NCI-H2107 treated with DMSO at 0.1 percent for 48 hours (cell line): ENCODE measurements around the gene ZSCAN12.
"Not testable (repeated sequence)": the region's sequence is repeated elsewhere in the genome, so short reads cannot be mapped to it uniquely, and the experiment has no call there.

Source experiments
- DNase-seq: peaks from one replicate; lab custom pipeline; 2025; ENCODE audit not compliant: unreplicated experiment; lab: John Stamatoyannopoulos, UW

Gene ZSCAN12

DNA sequence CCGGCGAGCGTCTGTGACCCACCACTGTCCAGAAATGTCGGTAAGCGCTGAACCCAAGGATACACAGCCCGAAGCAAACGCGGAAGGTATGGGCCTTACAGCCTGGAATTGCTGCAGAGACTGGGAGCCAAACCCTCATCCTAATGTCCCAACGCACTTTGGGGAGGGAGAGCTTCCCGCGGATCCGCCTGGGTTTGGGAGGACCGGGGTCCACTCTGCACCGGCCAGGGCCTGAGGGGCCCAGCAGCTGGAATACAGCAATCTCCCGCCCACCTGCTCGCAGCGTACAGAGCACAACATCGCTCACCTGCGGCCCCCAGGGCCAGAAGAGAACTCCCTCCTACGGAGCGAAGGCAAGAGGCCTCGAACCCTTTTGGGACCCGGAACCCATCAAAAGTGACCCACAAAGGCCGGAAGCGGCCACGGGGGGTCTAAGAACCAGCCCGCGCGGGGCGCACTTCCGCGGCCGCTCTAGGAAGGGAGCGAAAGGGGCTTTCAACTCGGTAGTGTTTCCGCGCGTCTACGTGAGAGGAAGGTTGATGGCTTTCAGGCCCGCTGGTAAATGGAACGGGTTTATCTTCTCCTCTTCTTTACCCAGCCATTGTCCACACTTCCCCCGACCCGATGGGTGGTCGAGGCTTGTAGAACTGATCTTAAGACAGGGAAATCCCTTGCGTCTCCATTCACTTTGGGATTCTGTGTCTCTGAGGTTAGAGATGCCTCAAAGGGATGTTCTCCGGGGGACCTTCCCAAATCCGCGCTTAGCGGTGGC is at the start of gene ZSCAN12:
Gene ZSCAN12, minus strand, starts transcription at position 398 of the 772 bp plus-strand sequence. CDS start 1,342 bp downstream, outside the sequence.
- peak; percentile 13 for DNase-seq

DNA sequence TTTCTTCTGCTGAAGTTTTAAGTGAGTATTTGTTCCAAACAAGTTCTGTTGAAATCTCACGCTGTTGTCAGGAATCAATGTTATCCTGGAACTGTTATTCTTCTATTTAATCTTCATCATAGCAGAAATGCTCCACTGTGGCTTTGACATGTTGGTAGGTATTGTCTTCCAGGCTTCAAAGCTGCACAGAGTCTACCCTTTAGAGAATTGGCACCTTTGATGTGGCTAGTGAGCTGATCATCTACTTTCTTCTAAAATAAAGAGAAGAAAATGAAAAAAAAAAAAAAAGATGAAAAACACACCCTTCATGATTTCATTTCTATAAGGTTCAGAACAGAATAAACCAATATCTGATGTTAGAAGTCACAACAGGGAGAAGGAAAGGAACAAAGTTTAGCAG is 49.5 kb upstream of the ZSCAN12 start:
- DNase-seq: no peak

GRCh38 chr6:28447512-28447906 is 48.0 kb upstream of the ZSCAN12 start:
- not testable (repeated sequence) for DNase-seq

DNA sequence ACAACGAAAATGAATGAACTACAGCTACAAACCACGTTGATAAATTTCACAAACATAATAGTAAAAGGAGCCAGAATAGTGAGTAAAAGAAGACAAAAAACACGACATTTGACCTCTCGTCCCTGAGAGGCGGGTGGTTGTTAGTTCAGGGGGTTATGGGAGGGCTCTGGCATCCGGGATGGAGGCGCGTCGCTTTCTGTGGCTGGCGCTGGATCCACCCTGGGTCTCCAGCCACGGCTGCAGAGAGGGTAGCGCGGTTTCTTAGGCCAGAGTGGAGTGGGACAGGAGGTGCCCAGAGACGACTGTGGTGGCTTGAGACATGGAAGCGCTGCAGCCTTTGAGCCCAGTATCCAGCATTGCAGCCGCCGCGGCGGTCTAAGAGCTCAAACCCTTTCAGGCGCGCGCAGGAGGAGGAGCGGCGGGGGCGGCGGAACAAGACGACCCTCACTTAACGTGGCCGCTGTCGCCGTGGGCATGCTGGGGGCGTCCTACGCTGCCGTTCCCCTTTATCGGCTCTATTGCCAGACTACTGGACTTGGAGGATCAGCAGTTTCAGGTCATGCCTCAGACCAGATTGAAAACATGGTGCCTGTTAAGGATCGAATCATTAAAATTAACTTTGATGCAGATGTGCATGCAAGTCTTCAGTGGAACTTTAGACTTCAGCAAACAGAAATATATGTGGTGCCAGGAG is 47.4 kb upstream of the ZSCAN12 start:
- no peak for DNase-seq

DNA sequence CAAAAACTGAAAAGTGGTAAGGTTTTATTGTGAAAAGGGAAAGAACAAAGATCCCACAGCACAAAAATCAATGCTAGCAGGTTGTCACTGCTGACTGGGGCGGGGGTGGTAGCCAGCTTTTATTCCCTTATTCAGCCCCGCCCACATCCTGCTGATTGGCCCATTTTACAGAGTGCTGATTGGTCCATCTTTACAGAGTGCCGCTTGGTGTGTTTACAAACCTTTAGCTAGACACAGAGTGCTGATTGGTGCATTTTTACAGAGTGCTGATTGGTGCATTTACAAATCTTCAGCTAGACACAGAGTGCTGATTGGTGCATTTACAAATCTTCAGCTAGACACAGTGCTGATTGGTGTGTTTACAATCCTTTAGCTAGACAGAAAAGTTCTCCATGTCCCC is 45.2 kb upstream of the ZSCAN12 start:
- DNase-seq: not testable (repeated sequence)

DNA sequence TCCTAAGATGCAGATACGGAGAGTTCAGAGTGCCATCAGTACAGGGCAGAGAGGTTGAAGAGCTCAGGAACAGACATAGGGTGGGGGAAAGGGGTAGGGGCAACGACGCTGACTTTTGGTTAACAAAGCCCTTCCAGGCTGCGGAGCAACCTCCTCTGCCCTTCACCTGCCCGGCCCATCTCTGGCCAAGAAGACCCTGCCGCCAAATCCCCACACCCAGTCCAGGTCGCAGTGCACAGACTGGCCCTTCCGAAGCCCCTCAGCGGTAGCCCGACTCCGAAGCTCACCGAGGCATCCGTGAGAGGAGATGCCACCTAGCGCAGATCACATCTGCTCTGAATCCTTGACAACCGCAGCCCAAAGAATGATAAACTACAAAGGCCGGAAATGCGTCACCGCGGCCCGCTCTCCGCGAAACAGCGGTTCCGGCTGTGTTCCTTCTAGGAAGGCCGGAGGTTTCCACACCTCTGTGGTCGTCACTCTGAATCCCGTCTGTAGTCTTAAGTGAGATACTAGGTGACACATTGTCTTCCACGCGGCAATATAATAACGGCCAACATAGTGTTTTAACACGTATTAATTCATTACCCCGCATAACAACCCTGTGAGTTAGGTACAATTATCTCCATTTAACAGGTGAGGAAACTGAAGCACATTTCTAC is 43.7 kb upstream of the ZSCAN12 start, which contains the start of gene ZSCAN23:
Gene ZSCAN23, minus strand, starts transcription at position 380 of the 662 bp plus-strand sequence. CDS start 7,225 bp downstream, outside the sequence.
- DNase-seq: peak; percentile 51

DNA sequence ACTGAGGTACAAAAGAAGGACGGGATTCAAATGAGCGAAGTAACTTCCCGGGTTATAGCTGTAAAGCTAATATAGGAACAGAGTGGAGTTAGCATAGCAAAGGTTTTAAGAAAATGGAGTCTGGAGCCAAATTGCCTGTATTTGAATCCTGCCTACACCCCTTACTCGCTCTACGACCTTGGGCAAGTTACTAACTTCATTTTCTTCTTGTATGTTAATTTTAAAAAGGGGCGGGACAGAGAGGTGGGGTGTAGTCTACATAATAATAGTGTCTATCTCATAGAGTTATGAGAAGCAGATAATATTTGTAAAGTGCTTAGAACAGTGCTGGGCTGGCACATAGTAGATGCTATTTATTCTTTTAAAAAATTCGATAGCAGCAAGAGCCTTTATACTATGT is 43.0 kb upstream of the ZSCAN12 start:
- DNase-seq: no peak

GRCh38 chr6:28436404-28436803 is 36.9 kb upstream of the ZSCAN12 start:
- no peak for DNase-seq

- no peak for DNase-seq
Observed at GRCh38 chr6:28433119-28433518, 33.6 kb upstream of the ZSCAN12 start.

DNA sequence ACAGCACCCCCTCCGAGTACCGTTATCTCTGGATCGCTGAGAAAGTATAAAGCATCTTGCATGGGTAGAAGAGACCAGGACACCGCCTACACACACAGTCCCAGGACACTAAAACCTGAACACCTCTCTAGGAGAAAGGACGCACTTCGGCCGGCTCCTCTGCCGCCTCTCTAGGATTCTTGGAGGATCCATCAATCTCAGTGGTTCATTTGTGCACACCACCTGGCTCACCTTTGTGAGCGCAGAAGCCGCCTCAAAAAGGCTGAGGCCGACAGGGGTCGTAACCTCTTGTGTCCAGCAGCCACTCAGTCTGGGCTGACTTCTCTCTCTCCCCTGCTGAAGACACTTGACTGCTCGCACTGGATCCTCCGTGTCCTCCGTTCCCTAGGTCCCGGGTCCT is 30.2 kb upstream of the ZSCAN12 start:
- no peak for DNase-seq

GRCh38 chr6:28425944-28426541 is 26.5 kb upstream of the ZSCAN12 start:
- DNase-seq: no peak

- DNase-seq: no peak
Observed at GRCh38 chr6:28424163-28424562, 24.6 kb upstream of the ZSCAN12 start.

- no peak for DNase-seq
Observed at GRCh38 chr6:28423546-28423945, 24.0 kb upstream of the ZSCAN12 start.

DNA sequence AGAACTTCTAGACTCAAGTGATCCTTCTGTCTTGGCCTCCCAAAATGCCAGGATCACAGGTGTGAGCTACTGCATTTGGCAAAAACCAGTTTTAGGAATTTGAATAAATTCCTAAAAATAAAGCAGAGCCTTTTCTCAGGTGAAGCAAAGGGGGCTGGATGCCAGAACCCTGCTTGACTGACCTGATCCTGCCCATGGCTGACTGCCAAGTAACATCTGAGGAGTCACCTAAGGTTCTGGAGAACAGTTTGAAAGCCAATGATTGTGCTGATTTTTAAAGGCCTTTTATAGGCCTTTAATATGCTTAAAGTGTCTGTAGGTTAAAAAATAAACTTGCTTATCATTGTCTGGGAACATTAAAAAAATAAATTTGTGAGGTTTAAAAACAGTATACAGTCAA is 14.1 kb upstream of the ZSCAN12 start:
- DNase-seq: no peak

- DNase-seq: no peak
Observed at GRCh38 chr6:28410767-28411166, 11.2 kb upstream of the ZSCAN12 start.

DNA sequence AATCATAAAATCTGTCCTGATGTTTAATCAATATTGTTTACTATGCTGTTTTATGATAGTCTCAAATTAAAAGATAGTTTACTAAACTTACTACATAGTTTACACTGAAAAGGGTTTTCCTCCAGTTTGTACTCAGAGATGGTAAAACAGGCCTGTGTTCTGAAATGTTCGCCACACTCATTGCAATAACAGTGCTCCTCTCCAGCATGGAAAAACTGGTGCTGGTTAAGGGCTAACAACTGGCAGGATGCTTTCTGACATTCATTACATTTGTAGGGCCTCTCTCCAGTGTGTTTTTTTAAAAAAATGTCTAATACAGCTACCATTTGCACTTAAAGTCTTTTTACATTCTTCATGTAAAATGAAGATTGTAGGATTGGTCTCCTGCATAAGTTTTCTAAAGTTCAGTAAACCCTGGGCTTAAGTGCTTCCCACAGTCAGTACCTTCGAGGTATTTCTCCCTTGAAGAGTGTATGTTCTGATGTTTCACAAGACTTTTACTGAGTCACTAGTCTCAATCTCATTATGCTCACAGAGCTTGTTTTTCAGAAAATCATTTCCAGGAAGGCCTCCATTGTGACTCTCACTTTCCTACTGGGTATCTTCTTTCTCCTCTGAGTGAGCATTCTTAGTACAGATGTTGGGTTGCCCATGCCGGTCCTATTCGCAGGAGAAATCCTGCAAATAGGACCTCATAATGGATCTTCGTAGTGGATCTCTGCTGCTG is 8.7 kb upstream of the ZSCAN12 start:
- no peak for DNase-seq

GRCh38 chr6:28407401-28407800 is 7.9 kb upstream of the ZSCAN12 start:
- DNase-seq: no peak

- DNase-seq: not testable (repeated sequence)
Observed at GRCh38 chr6:28403923-28404322, 4.4 kb upstream of the ZSCAN12 start.

- DNase-seq: no peak
Observed at GRCh38 chr6:28402197-28402596, 2.6 kb upstream of the ZSCAN12 start.

GRCh38 chr6:28401172-28401571 is 1.6 kb upstream of the ZSCAN12 start:
- DNase-seq: no peak

DNA sequence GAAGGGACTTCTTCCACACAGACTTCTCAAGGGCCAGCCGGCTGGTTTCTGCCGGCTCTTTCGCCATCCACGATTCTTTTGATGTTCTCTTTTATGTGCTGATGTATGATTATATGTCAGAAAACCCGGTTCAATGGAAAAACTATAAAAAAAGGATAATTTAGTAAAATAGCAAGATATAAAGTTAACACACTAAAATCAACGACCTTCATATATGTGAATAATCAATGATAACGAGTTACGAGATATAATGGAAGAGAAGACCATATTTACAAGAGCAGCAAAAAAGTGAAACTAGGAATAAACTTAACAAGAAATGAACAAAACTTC is 540 bp upstream of the ZSCAN12 start:
- DNase-seq: no peak
